Astrocyte of the cerebellum (primary cell): ENCODE data around the gene ZNF429.
A peak's percentile ranks its signal among the peaks of the same experiment; 100 is the strongest.

ENCODE experiments used
- DNase-seq: peaks from one replicate; pipeline ENCODE4 v3.0.0-alpha.2; 2011; ENCODE audit warnings: low read depth
- H3K4me3 ChIP-seq: 2 replicates; pipeline ENCODE4 v1.5.1; 2011; ENCODE audit warnings: mild to moderate bottlenecking, low read depth, low read length, moderate library complexity
- in situ Hi-C: cut with HindIII; loops from 2 replicates; pipeline ENCODE4 v1.10.0; 2017; ENCODE audit warnings: low sequenced_read_pairs
- TF ChIP-seq, protein P1 (sequence below): IDR thresholded peaks from 2 replicates; pipeline ENCODE4 v1.5.1; 2012; ENCODE audit warnings: low read length, low read depth, moderate library complexity, mild to moderate bottlenecking; ENCODE audit errors: missing control alignments

ZNF429 gene

DNA sequence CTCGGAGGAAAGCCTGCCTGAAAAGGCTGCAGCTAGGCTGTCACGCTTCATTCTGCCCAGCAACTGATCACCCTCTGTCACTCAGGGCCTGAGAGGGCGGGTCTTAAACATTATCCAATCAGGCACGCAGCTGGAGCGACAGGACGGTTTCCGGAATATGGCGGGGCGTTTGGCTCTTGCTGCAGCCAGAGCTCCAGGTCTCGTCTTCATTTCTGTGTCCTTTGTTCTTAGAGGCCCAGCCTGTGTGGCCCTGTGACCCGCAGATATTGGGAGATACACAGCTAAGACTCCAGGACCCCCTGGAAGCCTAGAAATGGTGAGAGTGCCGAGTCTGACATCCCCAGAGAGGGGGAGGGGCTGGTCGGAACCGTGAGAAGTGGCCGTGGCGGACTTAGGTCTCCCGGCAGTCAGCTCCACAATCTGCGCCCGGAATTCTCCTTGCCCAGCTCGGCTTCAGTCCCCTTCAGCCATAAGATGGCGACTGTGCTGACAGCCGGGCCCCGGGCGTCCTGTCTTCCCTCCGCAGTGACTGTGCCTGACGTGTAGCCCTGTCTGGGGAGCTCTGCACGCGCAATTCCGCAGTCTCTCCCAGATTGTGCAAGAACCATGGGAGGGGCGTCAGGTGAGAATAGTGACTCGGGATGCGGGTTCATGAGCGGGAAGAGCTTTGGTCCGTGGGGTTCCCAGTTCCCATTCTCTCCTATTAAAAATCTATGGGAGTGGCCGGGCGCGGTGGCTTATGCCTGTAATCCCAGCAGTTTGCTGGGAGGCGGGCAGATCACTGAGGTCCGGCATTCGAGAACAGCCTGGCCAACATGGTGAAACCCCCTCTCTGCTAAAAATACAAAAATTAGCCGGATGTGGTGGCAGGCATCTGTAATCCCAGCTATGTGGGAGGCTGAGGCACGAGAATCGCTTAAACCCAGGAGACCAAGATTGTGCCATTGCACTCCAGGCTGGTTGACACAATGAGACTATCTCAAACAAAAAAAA is at the start of gene ZNF429:
Gene ZNF429, plus strand, starts transcription at position 144 of the 993 bp plus-strand sequence. Its CDS starts 170 bp downstream, at position 314.
- TF ChIP-seq, protein P1, sequence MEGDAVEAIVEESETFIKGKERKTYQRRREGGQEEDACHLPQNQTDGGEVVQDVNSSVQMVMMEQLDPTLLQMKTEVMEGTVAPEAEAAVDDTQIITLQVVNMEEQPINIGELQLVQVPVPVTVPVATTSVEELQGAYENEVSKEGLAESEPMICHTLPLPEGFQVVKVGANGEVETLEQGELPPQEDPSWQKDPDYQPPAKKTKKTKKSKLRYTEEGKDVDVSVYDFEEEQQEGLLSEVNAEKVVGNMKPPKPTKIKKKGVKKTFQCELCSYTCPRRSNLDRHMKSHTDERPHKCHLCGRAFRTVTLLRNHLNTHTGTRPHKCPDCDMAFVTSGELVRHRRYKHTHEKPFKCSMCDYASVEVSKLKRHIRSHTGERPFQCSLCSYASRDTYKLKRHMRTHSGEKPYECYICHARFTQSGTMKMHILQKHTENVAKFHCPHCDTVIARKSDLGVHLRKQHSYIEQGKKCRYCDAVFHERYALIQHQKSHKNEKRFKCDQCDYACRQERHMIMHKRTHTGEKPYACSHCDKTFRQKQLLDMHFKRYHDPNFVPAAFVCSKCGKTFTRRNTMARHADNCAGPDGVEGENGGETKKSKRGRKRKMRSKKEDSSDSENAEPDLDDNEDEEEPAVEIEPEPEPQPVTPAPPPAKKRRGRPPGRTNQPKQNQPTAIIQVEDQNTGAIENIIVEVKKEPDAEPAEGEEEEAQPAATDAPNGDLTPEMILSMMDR = no peak
- peak; percentile 87 for DNase-seq
- in situ Hi-C loops = no loop called here
- peak within 1 kb of the TSS; percentile 95 for H3K4me3 ChIP-seq

DNA sequence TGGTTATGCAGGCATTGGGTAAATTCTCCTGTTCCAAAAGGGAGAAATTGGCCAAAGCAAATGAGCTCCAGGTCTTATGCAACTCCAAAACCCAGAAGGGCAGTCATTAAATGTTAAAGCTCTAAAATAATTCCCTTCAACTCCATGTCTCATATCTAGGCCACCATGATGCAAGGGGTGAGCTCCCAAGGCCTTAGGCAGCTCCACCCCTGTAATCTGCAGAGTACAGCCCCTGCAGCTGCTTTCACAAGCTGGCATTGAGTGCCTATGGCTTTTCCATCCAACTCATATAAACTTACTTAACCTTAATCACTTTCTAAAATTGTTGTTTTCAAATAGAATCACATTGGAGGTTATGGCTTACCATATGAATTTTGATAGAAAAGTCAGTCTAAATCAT is 44.7 kb upstream of the ZNF429 start:
- DNase-seq = no peak
- TF ChIP-seq, protein P1 = no peak
- no peak overlapping the region for H3K4me3 ChIP-seq
- in situ Hi-C loops = no loop called here

DNA sequence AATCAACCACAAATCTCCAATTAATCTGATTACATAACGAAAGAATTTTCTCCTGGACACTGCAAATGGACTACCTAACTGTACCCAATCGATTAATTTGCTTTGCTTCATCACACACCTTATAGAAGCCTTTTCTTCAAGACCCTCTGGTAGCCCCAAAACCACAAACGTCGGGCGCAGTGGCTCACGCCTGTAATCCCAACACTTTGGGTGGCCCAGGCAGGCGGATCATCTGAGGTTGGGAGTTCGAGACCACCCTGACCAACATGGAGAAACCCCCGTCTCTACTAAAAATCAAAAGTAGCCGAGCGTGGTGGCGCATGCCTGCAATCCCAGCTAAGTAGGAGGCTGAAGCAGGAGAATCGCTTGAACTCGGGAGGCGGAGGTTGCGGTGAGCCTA is 42.9 kb upstream of the ZNF429 start:
- H3K4me3 ChIP-seq = no peak overlapping the region
- DNase-seq = no peak
- TF ChIP-seq, protein P1 = no peak
- in situ Hi-C loops = no loop called here

DNA sequence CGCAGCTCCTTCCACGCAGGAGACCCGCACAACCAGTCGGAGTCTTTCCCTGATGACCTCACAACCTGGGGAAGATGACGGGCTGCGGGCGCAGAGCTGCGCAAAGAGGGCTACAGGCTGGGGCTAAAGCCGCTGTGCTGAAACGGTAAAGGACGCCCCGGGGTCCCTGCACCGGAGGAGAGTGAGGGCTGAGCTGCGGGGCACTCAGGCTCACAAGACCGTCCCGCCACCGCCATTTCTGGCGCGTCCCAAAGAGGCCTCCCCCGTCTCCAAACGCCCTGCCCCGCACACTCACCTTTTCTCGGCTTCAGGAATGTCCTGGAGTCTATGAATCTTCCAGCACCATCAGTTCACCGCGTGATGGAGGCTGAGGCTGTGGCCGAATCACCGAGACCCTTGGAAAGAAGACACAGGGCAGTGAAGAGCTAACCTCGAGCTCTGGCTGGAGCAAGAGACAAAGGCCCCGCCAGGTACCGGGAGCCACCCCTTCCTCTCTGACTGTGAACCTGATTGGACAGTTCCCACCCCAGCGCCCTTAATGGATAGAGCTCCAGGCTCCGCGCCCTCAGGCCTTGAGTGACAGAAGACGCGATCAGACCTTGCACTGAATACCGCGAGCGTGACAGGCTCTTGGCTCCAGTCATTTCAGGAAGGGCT is 41.8 kb upstream of the ZNF429 start:
- in situ Hi-C loops = no loop called here
- DNase-seq = no peak
- peak overlapping the region; percentile 36 for H3K4me3 ChIP-seq
- TF ChIP-seq, protein P1 = no peak

DNA sequence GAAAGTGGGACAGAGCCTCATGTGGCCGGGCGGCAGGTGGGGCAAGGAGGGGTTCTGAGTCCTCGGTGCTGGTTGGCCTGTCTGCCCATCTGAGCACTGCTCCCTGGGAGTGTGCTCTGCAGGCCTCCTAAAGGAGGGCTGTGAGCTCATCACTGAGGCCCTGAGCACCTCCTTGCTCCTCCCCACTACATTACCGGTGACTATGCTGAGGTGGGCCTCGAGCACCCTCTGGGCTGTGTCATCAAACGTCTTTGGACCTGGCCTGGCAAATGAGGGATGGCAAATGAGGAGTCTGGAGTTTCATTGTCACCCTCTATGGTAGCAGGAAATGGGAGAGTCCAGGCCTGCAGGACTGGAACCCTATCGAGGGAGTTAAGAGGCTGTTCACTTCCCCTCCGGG is 38.8 kb upstream of the ZNF429 start:
- H3K4me3 ChIP-seq = no peak overlapping the region
- in situ Hi-C loops = no loop called here
- TF ChIP-seq, protein P1 = no peak

DNA sequence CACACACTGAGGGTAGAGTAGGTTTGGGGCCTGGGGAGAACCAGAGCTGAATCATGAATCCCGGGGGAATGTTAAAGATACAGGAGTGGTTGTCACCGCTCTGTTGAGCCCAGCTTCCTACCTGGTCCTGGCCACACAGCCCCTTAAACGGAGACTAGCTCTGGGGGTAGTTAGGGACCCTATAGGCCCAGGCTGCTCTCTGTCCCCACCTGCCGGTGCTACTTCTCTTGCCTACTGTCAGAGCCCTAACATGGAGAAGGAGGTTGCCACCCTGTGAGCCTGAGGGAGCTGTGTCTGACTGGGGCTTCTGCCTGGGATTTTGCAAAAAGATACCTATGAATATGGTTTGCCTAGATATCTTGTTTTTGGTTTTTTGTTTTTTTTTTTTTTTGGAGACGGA is 36.6 kb upstream of the ZNF429 start:
- TF ChIP-seq, protein P1 = no peak
- H3K4me3 ChIP-seq = no peak overlapping the region
- no peak for DNase-seq
- in situ Hi-C loops = no loop called here

More for the DNA sequence above, 38.8 kb upstream of the ZNF429 start:
- no peak for DNase-seq
